NCI-H2227 treated with DMSO at 0.1 percent for 48 hours (cell line): ENCODE measurements around the gene RNF151.
"Not testable (repeated sequence)": the region's sequence is repeated elsewhere in the genome, so short reads cannot be mapped to it uniquely, and the experiment has no call there.

ENCODE experiments used
- DNase-seq: peaks from one replicate; lab custom pipeline; 2025; lab: John Stamatoyannopoulos, UW

Gene RNF151, protein sequence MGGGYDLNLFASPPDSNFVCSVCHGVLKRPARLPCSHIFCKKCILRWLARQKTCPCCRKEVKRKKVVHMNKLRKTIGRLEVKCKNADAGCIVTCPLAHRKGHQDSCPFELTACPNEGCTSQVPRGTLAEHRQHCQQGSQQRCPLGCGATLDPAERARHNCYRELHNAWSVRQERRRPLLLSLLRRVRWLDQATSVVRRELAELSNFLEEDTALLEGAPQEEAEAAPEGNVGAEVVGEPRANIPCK

DNA sequence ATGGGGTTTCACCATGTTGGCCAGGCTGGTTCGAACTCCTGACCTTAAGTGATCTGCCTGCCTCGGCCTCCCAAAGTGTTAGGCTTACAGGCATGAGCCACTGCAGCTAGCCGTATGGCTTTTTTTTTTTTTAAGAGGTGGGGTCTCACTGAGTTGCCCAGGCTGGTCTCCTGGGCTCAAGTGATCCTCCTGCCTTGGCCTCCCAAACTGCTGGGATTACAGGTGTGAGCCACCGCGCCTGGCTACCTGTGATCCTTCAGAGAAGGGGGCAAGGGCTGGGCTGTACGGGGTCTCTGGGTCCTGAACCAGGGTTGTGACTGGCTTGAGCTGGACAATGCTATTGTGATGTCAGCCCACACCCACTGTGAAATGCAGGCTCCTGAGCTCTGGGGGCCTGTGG is at the start of gene RNF151:
Gene RNF151, plus strand, starts transcription at position 397 of the 400 bp plus-strand sequence. CDS start 26 bp downstream, outside the sequence.
- no peak for DNase-seq

DNA sequence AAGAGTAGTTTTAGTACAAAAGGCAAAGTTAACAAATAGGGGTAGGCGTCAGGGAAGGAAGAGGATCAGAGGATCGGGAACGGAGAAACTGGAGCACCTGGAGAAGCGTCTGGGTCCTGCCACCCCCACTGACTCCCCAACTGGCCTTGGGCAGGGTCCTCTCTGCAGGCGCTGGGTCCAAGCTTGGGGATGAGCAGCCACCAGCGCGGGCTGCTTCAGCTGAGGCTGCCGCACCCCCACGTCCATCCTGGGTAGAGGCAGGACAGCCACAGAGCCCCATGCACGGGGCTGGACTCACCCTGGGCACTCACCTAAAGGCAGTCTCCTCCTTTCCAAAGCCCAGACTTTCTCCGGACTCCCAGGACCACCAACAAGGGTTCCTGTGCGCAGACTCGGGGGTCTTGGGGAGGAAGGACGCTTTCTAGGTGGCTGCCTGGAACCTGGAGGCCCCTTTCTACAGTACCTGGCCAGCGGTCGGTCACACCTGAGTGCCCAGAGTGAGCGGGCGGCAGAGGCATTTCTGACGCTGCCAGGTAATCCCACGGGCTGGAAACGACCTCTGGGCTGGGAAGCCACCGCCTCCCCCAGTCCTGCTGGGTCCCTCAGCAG is 49.5 kb upstream of the RNF151 start:
- no peak for DNase-seq

DNA sequence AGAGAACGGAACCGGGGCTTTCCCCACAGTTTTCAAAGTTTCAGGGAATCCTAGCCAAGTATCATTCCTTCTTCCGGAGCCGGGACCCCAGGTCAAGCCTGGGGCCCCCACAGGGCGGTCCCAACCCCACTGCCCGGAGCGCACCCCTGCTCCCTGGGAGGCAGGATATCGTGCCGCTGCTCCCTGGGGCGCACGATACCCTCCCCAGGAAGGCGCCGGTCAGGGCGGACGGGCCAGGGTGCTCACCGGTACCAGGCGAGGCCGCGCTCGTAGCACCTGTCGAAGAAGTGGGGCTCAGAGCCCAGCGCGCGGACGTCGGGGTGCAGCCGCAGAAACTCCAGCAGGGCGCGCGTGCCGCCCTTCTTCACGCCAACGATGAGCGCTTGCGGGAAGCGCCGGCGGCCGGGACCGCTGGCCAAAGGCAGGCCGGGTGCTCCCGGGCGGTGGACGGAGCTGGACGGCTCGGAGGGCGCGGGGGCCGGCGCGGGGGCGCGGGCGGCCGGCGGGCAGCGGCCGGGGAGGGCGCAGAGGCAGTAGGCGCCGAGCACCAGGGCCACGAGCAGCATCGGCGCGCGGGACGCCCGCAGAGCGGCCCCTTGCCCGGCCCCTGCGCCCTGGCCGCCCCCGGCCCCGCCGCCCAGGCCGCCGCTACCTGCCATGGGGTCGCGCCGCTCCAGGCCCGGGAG is 48.8 kb upstream of the RNF151 start:
- no peak for DNase-seq

DNA sequence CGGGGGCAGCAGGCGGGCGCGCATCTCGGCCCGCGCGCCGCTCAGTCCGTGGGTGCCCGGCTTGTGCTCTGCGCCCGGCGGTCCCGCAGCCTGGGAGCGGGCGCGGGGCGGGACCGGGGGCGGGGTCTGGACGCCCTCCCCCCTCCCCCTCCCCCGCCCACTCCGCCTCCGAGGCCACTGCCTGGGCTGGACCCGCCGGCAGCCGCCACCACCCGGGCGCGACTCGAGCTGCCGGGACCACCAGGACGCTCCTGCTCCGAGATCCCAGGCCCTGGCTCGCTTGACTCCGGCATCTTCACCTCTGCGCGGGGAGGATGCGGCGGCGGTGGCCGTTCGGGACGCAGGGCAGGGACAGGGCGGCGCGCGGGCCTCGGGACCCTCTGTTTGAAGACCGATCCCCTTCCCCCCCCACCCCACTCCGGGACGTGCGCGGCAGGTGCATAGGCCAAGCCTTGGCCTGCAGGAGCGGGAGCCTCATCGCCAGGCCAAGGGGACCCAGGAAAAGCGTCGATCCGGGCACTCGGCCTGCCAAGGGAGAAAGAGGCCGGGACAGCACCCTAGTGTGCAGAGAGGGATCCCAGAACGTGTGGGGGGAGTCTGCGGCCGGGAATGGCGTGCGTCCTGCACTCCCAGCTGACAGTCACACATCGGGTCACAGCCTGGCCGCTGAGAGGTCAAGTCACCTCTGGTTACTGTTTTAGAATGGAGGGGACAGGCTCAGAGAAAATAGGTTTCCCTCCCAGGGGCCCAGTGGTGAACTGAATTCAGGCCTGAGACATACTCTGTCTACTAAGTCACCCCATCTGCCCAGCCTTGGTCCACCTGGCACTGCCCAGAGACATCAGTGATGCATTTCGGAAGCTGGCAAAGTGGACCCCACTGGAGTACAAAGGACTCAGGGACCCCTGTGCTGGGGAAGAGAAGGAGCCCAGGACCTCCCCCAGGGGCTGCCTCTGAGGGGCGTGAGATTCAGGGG is 48.0 kb upstream of the RNF151 start, which contains the start of gene HS3ST6:
Gene HS3ST6, minus strand, starts transcription at position 65 of the 976 bp plus-strand sequence. CDS start 92 bp downstream, outside the sequence.
- no peak for DNase-seq

DNA sequence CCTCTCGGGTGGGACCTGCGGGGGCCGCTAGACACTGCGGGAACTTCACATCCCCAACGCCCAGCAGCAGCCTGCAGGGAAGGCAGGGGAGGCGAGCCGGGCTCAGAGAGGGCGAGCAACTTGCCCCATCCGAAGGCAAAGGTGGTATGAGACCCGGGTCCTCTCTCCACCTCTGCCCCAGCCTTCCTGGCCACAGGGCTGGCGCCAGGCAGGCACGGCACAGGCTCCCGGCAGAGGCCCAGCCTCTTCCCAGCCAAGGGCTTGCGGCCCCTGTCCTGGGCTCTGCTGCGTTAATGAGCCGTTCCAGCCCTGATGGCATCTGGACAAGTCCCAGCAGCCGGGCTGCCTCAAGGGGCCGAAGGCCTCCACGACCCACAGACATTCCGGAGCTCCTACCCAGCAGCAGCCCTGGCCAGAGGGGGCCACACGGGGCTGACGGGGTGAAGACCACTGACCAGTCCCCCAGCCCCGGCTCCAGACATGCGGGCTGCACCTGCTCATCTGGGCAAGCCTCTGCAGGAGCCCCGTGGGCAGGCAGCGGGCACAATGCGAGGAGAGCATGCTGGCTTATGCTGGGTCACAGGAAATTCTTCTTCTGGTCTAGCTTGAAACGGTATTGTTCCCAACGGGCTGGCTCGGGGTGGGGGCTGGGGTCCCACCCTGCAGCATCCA is 47.2 kb upstream of the RNF151 start:
- DNase-seq = no peak

DNA sequence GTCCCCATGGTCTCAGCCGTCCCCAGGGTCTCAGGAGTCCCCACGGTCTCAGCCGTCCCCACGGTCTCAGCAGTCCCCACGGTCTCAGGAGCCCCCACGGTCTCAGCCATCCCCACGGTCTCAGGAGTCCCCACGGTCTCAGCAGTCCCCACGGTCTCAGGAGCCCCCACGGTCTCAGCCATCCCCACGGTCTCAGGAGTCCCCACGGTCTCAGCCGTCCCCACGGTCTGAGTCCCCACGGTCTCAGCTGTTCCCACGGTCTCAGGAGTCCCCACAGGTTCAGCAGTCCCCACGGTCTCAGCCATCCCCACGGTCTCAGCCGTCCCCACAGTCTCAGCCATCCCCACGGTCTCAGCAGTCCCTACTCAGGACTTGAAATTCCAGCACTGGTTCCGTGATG is 46.5 kb upstream of the RNF151 start:
- not testable (repeated sequence) for DNase-seq

DNA sequence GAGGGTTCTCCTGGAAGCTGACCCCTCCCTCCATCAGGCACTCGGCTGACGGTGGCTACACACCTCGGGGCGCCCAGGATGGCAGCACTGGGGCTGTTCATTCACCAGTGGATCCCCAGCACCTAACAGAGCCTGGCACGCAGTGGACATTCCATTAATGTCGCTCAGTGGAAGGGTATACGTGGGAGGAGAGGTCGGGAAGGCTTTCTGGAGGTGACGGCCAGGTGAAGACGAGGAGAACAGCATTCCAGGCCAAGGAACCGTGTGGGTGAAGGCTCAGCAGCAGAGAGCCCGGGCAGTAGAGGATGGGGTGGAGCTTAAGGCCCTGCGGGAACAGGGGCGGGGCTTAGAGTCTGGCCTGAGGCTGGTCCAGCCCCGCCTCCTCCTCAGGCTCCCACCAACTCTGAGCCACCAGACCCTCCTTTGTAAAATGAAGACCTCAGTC is 45.9 kb upstream of the RNF151 start:
- DNase-seq = no peak

DNA sequence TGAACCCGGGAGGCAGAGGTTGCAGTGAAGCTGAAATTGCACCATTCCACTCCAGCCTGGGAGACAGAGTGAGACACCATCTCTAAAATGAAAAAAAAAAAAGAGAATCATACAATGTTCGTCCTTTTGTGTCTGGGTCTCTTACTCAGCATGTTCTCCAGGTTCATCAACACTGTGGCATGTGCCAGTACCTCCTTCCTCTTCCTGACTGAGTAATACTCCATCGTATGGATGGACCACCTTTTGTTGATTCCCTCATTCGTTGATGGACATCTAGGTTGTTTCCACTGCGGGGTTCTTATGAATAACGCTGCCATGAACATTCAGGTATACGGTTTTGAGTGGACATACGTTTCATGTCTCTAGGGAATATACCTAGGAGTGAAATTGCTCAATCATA is 44.3 kb upstream of the RNF151 start:
- no peak for DNase-seq

DNA sequence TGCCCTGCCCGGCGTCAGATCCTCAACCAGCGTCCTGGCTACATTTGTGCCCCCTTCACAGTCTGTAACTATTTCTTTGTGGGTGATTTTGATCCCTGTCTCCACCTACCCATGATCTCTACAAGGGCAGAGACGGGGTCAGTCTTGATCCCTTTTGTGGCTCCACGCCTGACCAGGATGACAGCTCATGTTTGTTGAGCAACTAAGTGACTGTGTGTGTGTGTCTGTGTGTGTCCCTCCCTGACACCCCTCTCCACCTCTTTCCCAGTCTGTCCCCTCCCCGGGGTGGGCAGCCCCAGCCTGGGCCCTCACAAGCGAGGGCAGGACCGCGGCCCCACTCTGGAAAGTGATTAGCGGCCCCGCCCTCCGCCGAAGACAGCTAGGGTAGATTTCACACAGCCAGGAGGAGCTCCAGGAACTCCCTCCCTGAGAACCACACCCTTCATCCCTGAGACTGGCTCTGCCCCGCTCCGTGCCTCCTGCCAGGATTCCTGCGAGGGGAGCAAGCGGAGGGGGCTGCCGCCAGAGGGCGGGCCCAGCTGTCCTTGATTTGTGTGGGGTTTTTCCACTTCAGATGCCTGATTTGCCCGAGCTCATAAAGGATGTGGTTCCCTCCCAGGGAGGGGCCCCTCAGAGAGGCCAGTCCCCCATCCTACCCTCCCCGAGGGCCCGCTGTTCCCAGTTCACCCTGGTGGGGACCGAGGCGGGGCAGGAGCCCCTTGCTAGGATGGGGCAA is 43.2 kb upstream of the RNF151 start:
- DNase-seq = no peak

DNA sequence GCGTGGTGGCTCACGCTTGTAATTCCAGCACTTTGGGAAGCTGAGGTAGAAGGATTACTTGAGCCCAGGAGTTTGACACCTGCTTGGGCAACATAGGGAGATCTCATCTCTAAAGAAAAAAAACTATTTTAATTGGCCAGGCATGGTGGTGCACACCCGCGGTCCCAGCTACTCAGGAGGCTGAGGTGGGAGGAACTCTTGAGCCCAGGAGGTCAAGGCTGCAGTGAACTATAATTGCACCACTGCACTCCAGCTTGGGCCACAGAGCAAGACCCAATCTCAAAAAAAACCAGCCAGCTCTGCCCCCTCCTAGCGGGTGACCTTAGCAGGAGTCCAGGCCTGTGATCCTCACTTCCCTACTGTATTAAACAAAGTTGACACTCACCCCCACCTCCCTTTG is 42.6 kb upstream of the RNF151 start:
- DNase-seq = no peak

DNA sequence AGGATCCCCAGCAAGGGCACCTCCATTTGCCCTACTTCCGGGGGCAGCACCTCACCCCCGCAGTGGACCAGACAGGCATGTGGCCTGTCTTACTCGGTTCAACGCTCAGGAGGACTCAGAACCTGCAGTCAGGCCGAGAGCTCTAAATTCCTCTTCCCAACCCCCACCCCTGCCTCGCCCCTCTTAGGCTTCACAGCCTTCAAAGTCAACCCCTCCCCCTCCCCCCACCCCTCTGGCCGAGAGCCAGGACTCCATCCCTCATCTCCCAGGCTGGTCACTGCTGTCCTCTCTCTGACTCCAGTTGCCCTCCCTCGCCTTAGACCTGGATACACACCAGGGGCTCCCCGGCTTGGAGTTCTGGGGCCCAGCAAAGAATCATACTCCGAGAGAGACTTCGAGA is 40.4 kb upstream of the RNF151 start:
- DNase-seq = no peak

DNA sequence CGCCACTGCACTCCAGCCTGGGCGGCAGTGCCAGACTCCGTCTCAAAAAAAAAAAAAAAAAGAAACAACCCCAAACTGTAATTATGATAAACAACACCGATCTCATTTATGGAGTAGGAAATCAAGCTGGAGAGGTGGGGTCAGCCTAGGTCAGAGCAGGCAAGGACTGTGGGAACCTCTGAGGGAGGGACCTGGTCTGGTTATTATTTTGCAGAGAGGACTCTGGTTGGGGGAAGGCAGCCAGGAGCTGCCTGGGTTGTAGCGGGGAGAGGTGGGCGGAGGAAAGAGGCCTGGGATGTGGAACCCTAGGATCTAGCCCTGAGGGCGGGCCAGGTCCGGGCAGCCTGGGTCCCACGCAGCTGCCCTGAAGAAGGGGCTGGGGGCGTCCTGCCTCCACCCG is 37.6 kb upstream of the RNF151 start:
- peak; percentile 72 for DNase-seq

DNA sequence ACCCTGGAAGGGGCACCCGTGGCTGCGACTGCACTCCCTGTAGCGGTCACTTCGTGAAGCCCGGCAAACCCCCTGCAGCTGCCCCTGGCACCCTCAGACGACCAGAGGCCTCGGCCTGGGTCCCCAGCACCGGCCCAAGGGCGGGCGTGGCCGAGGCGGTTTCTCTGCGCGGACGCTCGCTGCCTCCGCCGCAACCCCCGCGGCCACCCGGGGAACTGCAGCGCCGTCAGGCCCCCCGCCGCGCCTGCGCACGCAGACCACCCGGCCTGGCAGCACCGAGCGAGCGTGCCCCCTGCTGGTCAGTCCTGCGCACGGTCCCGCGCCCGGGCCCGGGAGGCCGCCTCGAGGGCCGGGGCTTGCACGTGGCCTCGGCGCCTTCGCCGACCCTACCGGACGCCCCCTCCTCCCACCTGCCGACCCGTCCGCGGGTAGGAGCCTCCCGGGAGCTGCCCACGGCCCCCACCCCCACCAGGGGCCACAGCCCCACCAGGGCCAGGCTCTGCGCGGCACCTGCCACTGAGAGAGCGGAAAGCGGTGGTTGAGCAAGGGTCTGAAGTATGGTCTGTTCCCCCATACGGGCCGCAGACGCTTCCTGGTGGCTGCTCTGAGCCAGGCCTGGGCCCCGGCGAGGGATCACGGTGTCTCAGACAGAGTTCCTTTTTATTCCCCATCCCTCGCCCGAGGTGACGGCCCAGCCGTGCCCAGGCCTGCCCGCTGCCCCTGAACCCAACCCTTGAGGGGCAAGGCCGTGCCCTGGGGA is 36.9 kb upstream of the RNF151 start:
- peak; percentile 82 for DNase-seq

DNA sequence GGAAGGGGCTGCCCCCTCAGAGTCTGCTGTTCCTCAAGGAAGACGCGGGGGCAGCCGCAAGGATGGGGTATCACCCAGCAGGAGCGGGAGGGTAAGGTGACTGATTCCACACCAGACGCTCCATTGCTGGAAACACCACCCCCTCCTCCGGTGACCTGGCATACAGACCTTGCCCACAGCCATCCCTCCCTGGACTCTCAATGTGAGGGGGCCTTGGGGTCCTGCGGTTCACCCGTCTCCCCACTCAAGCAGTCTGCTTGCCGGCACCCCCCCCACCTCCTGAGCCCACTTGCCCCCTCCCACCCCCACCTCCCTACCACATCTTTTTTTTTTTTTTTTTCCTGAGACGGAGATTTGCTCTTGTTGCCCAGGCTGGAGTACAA is 36.3 kb upstream of the RNF151 start:
- DNase-seq = no peak

DNA sequence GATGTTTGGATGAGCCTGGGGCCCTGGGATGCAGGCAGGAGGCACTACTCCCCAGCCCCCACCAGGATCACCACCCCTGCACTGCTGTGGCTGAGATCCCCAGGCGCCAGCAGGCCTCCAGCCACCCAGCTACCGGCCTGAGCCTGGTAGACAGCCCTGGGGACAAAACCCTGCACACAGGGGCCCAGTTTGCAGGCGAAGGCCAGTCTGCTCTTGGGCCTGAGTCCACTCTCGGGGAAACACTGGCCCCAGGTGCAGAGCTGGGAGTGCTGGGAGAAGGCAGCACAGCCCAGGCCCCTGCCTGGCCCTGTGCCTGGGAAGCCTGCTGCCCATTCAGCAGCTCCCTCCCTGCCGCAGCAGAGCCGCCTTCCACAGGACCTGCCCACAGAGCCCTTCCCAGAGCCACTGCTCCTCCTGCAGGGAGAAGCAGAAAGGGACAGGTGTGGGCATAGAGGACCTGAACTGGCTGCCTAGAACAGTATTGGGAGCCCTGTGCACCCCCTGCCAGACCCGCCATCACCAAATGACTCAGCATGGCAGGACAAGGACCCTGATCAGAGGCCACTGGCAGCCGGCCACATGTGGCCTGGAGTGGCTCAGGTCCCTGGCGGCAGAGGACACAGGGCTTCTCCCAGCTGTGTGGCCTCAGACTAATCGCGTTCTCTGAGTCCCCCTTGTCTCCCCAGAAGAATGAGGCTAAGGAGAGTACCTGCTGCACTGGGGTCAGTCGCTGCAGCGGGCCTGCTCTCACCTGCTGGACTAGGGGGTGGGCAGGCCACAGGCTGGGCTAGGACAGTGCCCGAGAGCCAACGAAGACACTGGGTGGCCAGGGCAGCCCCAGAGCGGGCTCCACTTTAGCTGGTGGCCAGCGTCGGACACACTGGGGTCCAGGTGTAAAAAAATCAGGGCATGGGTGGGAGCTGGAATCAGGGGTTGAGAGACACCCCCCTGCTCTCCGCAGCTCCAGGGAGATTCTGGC is 34.3 kb upstream of the RNF151 start:
- no peak for DNase-seq

DNA sequence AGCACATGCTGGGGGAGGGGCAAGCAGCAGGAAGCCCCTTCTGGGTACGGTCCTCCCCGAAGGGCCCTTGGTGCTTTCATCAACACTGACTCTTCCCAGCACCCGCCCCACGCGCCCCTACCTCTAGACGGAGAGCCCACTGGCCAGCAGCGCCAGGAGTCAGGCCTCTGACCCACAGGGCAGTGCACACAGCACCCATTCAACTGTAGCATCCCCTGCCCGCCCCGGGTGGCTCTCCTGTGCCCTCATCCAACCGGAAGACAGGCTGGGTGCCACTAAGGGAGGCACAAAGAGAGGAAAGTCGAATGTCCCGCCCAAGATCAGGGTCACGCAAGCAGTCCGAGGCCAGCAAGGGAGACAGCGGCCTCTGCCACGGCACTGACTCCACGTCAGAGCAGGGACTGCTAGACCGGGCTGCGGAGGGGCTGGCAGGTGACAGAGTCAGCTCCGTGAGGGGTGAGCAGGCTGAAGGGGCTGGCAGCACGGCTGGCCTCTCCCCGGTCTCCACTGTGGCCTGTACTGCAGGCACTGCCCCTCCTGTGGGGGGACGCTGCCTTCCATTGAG is 33.5 kb upstream of the RNF151 start:
- no peak for DNase-seq

DNA sequence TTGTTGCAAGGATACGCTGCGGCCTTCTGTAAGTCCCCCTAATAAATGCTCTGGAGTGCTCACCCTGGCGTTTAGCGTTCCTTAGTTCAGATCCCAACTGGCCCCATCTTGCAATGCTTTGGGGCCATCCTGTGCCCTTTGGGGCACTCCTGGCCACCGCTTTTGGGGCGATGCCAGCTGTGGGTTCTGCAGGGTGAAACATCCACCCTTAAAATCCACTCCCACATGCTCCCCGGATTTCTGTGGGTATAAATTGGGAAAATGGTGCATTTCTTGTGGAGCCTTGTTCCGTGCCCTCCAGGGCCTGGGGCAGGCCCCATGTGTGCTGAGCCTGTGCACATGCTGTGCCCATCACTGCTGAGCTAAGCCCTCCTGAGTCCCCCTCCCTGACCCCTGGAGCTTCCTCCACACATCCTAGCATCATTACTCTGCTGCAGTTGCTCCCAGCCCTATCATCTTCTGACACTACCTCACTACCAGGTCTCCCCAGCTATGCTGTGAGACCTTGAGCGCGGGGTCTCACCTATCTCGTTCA is 29.6 kb upstream of the RNF151 start:
- no peak for DNase-seq

DNA sequence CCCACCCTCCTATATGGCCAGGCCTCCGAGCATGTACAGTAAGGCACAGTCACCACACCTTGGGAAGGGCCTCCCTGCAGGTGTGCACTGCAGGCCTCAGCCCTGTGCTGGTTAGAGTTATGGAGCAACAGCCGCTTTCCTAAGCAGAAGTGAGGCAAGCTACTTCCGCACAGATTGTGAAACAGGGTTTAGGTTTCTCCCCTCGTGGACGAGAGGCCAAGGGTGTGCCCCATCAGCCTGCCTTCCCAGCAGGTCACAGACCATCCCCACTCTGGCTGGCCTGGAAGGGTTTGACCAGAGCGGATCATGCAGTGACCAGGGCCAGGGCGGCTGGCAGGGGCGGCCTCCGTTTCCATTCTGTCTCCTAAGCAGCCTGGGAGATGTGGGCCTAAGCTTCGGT is 28.3 kb upstream of the RNF151 start:
- no peak for DNase-seq
